COLO668 (cell line): ENCODE data around the gene N4BP3.

ENCODE experiments used
- DNase-seq: peaks from one replicate; lab custom pipeline; 2025; ENCODE audit not compliant: unreplicated experiment; lab: John Stamatoyannopoulos, UW

N4BP3 gene

GRCh38 chr5:178098685-178099084 lies 14.6 kb upstream of the N4BP3 start:
- no peak for DNase-seq

- no peak for DNase-seq
Measured at GRCh38 chr5:178103612-178104011, 9.7 kb upstream of the N4BP3 start.

- peak; percentile 3 for DNase-seq
Measured at GRCh38 chr5:178104492-178104891, 8.8 kb upstream of the N4BP3 start.

GRCh38 chr5:178106086-178106485 lies 7.2 kb upstream of the N4BP3 start:
- DNase-seq: no peak

GRCh38 chr5:178106556-178107239 lies 6.6 kb upstream of the N4BP3 start:
- DNase-seq: no peak

- no peak for DNase-seq
Measured at GRCh38 chr5:178107756-178108310, 5.5 kb upstream of the N4BP3 start.

- DNase-seq: no peak
Measured at GRCh38 chr5:178108446-178108845, 4.9 kb upstream of the N4BP3 start.

- no peak for DNase-seq
Measured at GRCh38 chr5:178108966-178109365, 4.4 kb upstream of the N4BP3 start.

- no peak for DNase-seq
Measured at GRCh38 chr5:178110511-178110910, 2.8 kb upstream of the N4BP3 start.

GRCh38 chr5:178111925-178112324 lies 1.4 kb upstream of the N4BP3 start:
- DNase-seq: no peak

- DNase-seq: no peak
Measured at GRCh38 chr5:178112545-178112944, 787 bp upstream of the N4BP3 start.

- no peak for DNase-seq
Measured at GRCh38 chr5:178113841-178114324, 551 bp downstream of the N4BP3 start.

GRCh38 chr5:178114325-178115135 lies 1.2 kb downstream of the N4BP3 start:
- DNase-seq: peak; percentile 2

- DNase-seq: no peak
Measured at GRCh38 chr5:178115136-178115813, 1.9 kb downstream of the N4BP3 start.

GRCh38 chr5:178115814-178116142 lies 2.4 kb downstream of the N4BP3 start:
- DNase-seq: no peak

- peak; percentile 3 for DNase-seq
Measured at GRCh38 chr5:178116143-178116885, 3.0 kb downstream of the N4BP3 start.

- DNase-seq: no peak
Measured at GRCh38 chr5:178117923-178118701, 4.8 kb downstream of the N4BP3 start.

GRCh38 chr5:178119915-178120606 lies 6.7 kb downstream of the N4BP3 start:
- no peak for DNase-seq

- peak; percentile 92 for DNase-seq
Measured at GRCh38 chr5:178120607-178121357, 7.5 kb downstream of the N4BP3 start.
